Esophagus squamous epithelium (tissue), 4 donors: ENCODE results near the gene ANKUB1.

ENCODE experiments used
- POLR2A ChIP-seq, 4 donors: fragments of 450-650 bp; IDR thresholded peaks; one replicate each; pipeline ENCODE4 v1.6.1; 2017; ENCODE audit warnings: antibody characterized with exemption in 4 of 4, mild to moderate bottlenecking in 4 of 4, moderate library complexity in 3 of 4
- TF ChIP-seq, protein P1 (sequence below), 6 experiments: fragments of 450-650 bp in 4 of 6; fragments of 200-600 bp in 2 of 6; sonication (generic) in 2 of 6; IDR thresholded peaks; one replicate each; pipeline ENCODE4 v1.5.1; 2016 to 2019; ENCODE audit warnings: antibody characterized with exemption in 6 of 6, mild to moderate bottlenecking in 4 of 6, moderate library complexity in 4 of 6

DNA sequence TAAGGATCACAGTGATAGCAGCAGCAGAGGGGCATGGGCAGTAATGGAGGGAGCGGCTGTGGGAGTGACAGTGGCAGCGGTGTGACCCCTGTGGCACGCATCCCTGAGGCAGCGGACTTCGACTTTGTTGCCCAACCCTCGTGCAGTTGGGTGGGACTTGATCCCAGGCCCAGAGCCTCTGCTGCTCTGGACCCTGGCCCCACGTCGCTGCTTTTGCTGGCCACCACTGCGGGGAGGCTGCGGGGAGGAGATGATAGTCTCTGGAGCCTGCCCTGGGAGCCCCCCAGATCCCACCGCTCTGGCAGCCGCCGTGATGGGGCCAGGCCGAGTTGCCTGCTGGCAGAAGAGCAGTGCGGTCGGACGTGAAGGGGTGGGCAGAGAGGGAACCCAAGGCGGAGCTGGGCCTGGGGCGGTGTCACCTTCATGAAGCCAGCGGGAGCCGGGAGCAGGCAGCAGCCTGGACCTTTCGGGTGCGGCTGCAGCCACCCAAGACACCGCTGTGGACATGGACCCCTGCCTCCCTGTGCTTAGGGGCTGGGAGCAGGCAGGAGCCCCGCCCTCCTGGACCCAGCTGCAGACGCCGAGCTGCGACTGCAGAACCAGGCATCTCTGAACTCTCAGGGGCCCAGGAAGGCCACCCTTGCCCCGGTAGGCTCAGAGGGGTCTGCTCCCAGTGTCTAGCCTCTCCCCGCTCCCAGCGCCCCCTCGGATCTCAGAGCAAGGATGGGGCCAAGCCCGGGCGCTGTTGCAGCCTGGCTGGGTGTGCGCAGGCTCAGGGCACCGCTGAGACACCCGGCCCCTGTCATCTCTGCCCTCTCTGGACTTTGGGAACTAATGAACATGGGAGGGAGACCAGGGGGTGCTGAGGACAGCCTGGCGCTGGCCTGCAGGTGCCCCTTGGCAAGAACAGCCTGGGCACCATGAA lies 78.4 kb downstream of the ANKUB1 start:
- no peak for TF ChIP-seq POLR2A (IDR thresholded peaks at IDR 0.05)
- TF ChIP-seq, protein P1, sequence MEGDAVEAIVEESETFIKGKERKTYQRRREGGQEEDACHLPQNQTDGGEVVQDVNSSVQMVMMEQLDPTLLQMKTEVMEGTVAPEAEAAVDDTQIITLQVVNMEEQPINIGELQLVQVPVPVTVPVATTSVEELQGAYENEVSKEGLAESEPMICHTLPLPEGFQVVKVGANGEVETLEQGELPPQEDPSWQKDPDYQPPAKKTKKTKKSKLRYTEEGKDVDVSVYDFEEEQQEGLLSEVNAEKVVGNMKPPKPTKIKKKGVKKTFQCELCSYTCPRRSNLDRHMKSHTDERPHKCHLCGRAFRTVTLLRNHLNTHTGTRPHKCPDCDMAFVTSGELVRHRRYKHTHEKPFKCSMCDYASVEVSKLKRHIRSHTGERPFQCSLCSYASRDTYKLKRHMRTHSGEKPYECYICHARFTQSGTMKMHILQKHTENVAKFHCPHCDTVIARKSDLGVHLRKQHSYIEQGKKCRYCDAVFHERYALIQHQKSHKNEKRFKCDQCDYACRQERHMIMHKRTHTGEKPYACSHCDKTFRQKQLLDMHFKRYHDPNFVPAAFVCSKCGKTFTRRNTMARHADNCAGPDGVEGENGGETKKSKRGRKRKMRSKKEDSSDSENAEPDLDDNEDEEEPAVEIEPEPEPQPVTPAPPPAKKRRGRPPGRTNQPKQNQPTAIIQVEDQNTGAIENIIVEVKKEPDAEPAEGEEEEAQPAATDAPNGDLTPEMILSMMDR (IDR thresholded peaks at IDR 0.05), result no peak
